HG02852 (cell line): ENCODE data around the gene CRYBB3.
"Not testable (repeated sequence)": the region's sequence is repeated elsewhere in the genome, so short reads cannot be mapped to it uniquely, and the experiment has no call there.

Experiments used
- ATAC-seq: cut with Tn5 transposase; IDR thresholded peaks from one replicate; pipeline ENCODE4 v1.9.1; 2021; ENCODE audit warnings: mild to moderate bottlenecking, moderate library complexity; ENCODE audit not compliant: unreplicated experiment

Gene CRYBB3

DNA sequence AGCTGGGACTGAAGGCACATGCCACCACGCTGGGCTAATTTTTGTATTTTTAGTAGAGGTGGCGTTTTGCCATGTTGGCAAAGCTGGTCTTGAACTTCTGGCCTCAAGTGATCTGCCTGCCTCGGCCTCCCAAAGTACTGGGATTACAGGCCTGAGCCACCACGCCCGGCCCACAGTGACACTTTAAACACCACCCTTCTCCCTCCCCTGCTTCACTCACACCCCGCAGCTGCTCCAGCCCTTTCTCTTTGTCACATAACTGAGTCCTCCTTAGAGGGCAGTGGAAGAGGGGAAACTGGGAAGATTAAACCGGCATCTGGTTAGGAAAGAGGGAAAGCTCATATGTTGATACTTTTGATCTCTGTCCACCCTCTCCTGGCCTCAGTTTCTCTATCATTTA lies 4.9 kb downstream of the CRYBB3 start:
- not testable (repeated sequence) for ATAC-seq

- ATAC-seq = no peak
These were observed 6.2 kb downstream of the CRYBB3 start for GRCh38 chr22:25205847-25206246.

DNA sequence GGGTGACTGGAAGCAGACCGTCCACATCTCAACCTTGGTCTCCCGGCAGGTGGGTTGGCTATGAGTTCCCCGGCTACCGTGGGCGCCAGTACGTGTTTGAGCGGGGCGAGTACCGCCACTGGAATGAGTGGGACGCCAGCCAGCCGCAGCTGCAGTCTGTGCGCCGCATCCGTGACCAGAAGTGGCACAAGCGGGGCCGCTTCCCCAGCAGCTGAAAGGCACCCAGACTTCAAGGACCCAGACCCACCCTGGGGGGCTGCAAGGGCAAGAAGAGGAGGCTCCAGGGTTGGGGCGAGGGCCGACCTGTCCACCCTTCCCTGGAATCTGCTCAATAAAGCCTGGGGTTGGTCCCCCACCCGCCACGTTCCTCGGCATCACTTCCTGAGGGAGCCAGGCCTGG lies 7.3 kb downstream of the CRYBB3 start:
- no peak for ATAC-seq

GRCh38 chr22:25207553-25208157 lies 8.0 kb downstream of the CRYBB3 start:
- ATAC-seq = no peak

DNA sequence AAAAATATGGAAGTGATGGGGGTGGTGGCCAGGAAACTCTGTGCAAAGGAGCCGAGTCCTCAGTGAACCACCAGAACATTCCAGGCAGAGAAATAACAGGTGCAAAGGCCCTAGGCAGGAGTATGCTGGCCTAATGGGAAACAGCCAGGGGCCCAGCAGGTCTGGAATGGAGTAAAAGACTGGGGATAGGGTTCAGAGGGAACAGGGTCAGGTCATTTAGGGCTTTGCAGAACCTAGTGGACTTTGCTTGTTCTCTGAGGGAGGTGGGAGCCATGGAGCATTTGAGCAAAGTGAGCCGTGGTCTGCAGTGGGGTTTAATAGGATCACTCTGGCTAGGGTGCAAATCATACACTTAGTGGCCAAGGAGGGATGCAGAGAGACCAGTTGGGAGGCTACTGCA lies 8.7 kb downstream of the CRYBB3 start:
- ATAC-seq = no peak

GRCh38 chr22:25208743-25209505 lies 9.3 kb downstream of the CRYBB3 start:
- ATAC-seq = no peak

- ATAC-seq = no peak
These were observed 11.1 kb downstream of the CRYBB3 start for GRCh38 chr22:25210793-25211192.

DNA sequence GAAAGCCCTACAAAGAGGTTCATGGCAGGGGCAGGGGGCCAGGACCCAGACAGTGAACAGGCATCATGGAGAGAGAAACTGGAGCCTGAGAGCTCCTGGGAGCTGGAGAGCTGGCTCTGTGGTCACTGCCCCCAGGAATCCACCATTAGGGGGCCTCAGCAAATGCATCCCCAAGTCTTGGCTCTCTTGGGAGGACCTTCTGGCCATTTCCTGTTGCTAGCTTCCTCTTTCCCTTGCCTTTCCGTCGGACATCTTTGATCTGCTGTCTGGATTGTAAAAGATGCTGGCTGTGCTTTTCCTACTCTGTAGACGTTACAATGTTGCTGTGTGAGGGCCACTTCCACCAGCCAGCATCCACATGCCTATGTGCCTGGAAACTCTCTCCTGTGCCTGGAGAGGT lies 12.7 kb downstream of the CRYBB3 start:
- ATAC-seq = no peak

DNA sequence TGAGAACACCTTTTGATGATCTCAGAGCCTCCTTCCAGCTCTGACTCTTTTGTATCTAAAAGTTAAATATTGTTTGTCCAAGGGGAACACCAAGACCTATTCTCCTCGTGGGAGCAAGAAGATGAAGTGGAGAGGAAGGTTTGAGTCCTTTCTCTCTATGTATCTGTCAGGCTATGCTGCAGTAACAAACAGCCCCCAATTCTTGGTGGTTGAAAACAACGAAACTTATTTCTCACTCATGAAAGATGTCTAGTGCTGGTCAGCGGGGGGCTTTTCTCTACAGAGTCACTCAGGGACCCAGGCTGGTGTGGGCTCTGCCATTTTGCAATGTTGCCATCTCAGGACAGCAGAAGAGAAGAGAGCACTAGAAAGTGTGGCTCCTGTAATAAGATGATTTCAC lies 13.6 kb downstream of the CRYBB3 start:
- no peak for ATAC-seq

DNA sequence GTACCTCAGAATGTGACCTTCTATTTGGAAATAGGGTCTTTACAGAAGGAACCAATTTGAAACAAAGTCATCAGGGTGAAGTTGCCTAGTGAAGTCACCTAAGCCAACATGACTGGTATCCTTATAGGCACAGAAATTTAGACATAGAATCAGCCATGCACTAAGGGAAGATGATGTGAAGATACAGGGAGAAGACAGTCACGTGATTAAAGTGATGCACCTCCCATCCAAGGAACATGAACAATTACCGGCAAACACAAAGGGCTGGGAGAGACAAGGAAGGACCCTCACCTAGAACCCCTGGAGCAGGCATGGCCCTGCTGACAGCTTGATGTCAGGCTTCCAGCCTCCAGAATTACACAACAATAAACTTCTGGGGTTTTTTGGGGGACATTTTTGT lies 16.6 kb downstream of the CRYBB3 start:
- ATAC-seq = no peak

GRCh38 chr22:25219211-25219689 lies 19.6 kb downstream of the CRYBB3 start, which contains the start of gene CRYBB2:
Gene CRYBB2, plus strand, starts transcription at chr22:25219639. Its CDS starts 1,791 bp downstream, at chr22:25221430.
- no peak for ATAC-seq

DNA sequence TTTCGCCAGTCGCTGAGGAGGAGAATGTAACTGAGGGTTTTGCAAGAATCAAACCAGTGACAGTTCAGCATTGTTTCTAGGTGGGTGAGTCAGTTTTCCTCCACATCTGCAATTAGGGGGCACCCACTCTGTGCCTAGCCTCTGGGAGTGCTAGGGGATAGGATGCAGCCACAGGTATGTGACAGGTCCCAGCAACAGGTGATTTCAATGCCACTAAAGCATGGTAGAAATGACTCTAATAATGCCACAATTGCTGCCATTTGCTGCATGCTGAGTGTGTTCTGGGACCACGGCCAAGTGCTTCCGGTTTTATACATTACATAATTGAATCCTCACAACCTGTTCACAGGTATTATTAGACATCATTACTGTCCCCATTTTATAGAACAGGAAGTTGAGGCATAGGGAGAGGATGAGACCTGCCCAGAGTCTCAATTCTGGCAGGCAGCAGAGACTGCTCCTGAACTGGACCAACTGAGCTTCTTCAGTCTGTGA lies 20.3 kb downstream of the CRYBB3 start:
- ATAC-seq = no peak

DNA sequence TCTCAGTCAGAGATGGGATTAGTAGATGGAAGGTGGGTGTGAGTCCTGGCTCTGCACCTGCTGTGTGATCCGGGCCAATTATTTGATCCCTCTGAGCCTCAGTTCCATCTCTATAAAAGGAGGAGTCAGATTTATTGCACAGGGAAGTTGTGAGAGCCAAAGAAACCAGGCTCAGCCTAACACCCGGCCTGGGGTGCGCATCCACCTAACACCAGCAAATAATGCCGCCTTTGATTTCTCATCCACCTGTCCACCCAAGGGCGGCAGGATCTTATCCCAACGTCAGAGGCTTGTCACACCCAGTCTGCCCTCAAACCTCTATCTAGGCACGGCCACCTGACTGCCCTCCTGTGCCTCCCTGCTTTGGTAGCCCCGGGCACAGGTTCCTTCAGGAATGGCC lies 22.1 kb downstream of the CRYBB3 start:
- no peak for ATAC-seq

DNA sequence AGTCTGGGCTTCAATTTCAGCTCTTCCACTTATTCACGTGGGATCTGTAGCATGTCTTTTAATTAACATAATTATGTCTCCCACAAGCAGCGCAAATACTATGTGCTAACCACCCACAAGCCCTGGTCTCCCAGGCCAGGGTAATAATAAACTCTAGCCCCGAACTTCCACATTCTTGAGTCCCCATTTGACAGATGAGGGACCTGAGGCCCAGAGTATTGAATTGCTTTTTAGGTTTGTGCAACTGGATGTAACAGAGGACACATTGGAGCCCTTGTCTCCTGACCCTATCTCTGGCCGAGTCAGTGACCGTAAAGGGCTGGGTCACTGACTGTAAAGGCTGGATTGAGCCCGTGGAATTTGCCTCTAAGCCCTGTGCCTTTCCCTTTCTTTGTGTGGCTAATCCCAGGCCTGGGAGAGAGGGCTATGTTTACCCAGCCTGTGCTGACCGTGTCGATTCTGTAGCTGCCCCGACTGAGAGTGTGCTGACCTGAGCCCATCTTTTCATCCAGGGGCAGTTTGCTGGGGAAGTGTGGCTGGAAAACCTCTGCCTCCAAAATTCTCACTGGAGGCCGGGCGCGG lies 23.7 kb downstream of the CRYBB3 start:
- ATAC-seq = no peak

- no peak for ATAC-seq
These were observed 29.2 kb downstream of the CRYBB3 start for GRCh38 chr22:25228822-25229221.

DNA sequence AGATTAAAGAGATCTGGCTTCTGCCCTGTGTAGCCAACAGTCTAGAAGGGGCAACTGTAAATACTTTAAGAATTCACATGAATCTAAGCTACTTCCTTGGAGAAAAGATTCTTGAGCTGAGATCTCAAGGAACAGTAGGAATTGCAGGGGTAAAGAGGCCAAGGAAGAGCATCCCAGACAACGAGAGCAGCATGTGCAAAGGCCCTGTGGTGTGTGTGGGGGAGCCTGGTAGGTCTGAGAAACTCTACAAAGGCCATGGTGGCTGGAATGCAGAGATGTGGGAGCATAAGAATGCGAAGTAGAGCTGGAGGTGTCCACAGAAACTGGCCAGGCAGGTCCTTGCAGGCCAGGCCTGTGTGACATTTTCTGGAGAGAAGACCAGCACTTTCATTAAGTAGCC lies 31.1 kb downstream of the CRYBB3 start:
- ATAC-seq = not testable (repeated sequence)

DNA sequence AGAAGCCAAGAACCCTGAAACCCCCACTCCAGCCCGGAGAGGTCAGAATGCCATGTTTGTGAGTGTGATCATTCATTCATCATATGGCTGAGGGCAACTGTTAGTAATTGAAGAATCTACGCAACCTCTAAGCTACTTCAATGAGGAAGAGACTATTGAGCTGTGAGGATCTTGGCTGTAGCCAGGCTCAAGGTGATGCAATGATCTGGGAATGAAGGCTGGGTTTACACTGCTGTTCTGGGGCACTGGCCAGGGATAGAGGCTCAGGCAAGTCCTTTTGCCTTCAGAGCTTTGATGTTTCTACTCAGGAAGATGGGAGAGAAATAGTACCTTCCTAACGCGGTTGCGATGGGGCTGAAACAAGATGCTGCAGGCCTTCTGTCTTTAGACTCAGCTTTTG lies 32.6 kb downstream of the CRYBB3 start:
- no peak for ATAC-seq

DNA sequence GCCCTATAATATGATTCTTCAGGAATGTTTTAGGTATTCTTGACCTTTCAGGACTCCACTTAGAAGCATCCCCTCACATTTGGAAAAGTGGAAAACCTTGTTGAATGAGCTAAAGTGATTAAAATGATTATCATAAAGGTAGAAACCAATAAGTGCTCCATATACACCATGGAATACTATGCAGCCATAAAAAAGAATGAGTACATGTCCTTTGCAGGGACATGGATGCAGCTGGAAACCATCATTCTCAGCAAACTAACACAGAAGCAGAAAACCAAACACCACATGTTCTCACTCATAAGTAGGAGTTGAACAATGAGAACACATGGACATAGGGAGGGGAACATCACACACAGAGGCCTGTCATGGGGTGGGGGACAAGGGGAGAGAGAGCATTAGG lies 34.0 kb downstream of the CRYBB3 start:
- ATAC-seq = not testable (repeated sequence)

- no peak for ATAC-seq
These were observed 36.1 kb downstream of the CRYBB3 start for GRCh38 chr22:25235547-25236290.

DNA sequence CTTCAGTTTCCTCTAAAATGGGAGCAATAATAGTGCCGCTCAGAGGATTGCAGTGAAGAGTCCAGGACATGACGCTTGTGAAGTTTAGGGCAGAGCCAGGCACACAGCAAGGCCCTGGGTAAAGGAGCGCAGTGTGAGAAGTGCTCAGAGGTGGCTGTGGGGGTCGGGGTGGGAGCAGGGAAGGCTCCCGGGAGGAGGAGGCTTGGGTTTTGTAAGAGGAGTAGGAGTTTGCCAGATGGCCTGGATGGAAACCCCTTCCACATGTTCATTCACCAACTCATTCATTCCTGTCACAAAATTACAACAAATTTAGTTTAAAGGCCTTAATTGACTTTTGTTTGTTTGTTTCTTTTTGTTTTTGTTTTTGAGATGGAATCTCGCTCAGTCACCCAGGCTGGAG lies 36.8 kb downstream of the CRYBB3 start:
- ATAC-seq = no peak

- ATAC-seq = no peak
These were observed 37.8 kb downstream of the CRYBB3 start for GRCh38 chr22:25237503-25237902.
